NCI-H748 (cell line): ENCODE results near the gene ZNF862.
"Not testable (repeated sequence)": the region's sequence is repeated elsewhere in the genome, so short reads cannot be mapped to it uniquely, and the experiment has no call there.

ENCODE experiments used
- DNase-seq: peaks from one replicate; lab custom pipeline; 2025; ENCODE audit not compliant: unreplicated experiment; lab: John Stamatoyannopoulos, UW

ZNF862 gene

DNA sequence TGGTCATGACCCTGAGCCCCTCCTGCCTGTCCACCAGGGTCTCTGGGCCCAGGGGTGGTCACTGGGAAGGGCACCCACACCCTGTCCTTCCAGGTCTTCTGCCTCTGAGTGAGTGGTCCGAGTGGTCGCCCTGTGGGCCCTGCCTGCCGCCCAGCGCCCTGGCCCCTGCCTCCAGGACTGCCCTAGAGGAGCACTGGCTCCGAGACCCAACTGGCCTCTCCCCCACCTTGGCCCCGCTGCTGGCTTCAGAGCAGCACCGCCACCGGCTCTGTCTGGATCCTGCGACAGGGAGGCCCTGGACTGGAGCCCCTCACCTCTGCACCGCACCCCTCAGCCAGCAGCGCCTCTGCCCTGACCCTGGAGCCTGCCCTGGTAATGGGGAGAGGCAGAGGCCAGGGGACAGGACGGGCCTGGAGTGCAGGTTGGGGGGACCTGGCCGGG, 13.9 kb upstream of the ZNF862 start:
- no peak for DNase-seq

DNA sequence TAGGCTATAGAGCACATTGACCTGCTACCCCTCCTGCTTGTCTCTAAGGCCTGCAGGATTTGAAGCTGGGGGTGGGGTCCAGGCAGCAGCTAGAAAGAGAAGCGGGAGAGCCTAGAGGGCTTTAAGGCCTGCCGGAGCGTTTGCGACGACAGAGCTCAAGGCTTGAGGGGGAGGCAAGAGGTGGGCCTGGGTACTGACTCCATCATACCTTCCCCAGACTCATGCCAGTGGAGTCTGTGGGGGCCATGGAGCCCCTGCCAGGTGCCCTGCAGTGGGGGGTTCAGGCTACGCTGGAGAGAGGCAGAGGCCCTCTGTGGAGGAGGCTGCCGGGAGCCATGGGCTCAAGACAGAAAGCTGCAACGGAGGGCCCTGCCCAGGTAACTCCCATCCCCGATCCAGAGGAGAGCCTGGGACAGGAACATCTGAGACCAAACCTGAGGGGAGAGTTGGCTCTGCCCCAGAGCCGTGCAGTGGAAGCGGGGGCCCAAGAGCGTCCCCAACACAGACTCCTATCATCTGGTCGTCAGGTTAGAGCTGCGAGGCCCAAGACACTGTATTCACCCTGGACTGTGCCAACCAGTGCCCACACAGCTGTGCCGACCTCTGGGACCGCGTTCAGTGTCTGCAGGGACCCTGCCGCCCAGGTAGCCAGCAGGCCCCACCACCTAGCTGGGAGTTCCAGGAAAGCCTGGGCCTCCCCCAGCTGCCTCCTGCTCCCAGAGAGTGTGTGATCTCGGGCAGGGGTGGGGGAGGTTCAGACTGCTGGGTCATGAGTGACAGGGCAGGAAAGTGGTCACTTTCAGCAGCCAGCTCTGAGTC, 13.2 kb upstream of the ZNF862 start:
- DNase-seq, result no peak

DNA sequence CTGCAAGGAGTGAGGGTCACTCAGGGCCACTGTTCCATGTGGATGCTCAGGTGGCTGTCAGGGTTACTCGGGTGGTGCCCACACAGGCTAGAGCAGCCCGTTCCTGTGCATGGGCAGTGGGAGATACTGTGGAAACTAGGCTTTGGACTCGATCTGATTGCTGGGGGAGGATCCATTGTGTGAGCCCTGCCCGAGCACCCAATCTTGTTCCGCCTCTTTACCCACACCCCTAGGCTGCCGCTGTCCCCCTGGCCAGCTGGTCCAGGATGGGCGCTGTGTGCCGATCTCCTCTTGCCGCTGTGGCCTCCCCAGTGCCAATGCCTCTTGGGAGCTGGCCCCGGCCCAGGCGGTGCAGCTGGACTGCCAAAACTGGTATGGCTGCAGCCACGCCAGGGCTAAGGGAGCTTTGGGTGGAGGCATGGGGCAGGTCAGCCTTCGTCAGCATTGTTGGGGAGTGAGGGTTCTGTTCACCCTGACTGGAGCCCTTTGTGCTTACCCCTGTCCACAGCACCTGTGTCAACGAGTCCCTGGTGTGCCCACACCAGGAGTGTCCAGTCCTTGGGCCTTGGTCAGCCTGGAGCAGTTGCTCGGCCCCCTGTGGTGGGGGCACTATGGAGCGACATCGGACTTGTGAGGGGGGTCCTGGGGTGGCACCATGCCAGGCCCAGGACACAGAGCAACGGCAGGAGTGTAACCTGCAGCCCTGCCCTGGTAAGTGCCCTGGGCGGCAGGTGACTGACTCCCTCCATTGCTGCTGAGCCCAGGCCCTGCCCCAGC, 12.4 kb upstream of the ZNF862 start:
- no peak for DNase-seq

DNA sequence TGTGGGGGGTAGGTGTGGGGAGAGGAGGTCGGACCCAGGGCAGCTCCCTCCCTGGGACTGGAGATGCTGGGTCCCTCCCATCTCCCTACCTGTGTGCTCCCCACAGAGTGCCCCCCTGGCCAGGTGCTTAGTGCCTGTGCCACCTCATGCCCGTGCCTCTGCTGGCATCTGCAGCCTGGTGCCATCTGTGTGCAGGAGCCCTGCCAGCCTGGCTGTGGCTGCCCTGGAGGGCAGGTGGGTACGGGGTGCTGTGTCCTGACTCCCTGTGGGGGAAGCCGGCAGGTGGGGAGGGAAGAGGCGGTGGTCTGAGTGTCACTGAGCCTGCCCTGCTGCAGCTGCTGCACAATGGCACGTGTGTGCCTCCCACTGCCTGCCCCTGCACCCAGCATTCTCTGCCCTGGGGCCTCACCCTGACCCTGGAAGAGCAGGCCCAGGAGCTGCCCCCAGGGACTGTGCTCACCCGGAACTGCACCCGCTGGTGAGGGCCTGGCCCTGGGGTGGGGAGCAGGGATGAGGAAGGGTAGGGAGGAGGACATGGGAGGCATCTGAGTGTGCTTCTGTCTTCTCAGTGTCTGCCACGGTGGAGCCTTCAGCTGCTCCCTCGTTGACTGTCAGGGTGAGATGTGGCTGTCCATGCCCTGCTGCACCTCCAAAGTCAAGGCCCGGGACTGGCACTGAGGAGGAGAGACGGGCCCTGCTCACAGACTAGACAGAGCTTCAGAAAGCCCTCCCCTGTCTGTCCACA, 11.7 kb upstream of the ZNF862 start:
- DNase-seq, result no peak

DNA sequence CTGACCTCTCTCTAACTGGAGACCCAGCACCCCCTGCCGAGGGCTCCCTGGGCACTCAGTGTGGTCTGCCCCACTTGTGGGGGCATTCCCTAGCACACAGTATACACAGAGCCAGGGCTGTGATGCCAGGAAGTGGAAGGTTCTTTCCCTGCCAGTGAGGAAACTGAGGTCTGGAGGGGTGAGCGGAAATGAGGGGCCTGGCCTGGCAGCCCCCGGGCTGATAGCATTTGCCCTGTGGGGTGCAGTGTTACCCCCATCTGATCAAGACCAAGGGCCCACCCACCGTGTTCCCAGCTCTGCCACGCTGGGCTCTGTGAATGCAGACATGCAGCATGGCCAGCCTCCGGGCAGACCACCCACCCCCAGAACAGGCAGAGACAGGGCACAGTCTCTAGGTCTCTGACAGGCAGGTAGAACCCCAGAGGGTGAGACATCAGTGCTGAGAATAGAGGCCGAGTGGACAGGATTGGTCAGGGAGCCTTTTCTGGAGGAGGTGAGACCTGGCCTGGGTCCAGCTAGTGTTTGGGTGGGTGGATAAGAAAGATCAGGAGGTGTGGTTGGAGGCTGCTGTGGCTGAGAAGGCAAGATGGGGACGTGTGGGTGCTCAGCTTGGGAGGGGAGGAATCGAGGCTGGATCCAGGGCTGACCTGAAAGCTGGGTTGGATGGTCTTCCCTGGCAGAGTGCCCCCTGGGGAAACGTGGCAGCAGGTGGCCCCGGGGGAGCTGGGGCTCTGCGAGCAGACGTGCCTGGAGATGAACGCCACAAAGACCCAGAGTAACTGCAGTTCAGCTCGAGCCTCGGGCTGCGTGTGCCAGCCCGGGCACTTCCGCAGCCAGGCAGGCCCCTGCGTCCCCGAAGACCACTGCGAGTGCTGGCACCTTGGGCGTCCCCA, 10.8 kb upstream of the ZNF862 start:
- no peak for DNase-seq

DNA sequence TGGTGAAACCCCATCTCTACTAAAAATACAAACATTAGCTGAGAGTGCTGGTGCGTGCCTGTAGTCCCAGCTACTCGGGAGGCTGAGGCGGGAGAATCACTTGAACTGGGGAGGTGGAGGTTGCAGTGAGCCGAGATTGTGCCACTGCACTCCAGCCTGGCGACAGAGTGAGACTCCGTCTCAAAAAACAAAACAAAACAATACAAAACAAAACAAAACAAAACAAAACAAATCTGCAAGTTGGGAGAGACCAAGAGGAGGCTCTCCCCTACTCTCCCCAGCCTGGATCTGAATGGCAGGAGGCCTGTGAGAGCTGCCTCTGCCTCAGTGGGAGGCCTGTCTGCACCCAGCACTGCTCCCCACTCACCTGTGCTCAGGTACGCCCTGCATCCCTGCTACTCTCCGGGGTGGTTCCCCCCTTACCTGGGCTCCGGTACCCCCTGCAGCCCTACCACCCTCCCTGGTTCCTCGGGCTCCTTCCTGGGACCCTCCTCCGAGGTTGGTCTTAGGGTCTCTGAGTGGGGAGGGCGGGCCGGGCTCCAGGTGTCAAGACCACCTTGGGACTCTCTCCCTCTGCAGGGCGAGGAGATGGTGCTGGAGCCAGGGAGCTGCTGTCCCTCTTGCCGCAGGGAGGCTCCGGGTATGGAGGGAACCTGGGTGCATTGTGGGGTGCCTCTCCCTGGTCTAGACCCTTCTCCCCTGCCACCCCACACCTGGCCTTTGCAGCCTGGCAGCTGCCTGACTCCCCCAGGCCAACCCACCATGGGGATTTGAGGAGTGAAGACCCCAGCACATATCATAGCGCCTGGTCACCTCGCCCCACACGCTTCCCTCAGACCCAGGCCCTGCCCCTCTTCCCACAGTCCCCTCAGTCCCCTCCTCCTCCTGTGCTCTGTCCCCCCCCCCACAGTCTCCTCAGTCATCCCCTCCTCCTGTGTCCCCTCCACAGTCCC, 9.5 kb upstream of the ZNF862 start:
- no peak for DNase-seq

DNA sequence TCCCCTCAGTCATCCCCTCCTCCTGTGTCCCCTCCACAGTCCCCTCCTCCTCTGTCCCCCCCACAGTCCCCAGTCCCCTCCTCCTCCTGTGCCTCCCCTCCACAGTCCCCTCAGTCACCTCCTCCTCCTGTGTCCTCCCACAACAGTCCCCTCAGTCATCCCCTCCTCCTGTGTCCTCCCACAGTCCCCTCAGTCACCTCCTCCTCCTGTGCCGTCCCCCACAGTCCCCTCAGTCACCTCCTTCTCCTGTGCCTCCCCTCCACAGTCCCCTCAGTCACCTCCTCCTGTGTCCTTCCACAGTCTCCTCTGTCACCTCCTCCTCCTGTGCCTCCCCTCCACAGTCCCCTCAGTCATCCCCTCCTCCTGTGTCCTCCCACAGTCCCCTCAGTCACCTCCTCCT, 7.6 kb upstream of the ZNF862 start:
- not testable (repeated sequence) for DNase-seq

DNA sequence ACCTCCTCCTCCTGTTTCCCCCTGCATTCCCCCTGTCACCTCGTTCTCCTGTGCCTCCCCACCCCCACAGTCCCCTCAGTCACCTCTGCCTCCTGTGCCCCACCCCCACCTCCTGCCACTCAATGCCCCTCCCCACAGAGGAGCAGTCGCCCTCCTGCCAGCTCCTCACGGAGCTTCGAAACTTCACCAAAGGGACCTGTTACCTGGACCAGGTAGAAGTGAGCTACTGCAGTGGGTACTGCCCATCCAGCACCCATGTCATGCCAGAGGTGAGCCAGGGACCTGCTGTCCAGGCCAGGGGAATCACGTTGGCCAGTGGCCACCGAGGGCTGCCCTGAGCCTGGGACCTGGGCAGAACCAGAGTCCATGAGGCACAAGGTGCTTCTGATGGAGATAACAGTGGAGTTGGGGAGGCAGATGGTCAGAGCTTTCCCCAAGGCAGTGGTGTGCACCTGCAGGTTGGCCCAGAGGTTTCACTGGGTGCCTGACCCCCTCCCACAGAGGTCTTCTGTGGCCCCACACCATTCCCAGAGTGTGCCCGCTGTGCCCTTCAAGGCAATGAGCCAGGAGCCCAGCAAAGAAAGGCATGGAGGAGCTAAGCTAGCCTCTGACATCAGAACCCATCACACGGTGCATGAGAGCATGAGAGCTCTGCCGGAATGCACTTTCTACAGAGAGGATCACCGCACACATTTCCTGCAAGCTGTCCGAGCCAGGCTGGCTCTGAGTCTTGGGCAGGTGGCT, 7.0 kb upstream of the ZNF862 start:
- no peak for DNase-seq

DNA sequence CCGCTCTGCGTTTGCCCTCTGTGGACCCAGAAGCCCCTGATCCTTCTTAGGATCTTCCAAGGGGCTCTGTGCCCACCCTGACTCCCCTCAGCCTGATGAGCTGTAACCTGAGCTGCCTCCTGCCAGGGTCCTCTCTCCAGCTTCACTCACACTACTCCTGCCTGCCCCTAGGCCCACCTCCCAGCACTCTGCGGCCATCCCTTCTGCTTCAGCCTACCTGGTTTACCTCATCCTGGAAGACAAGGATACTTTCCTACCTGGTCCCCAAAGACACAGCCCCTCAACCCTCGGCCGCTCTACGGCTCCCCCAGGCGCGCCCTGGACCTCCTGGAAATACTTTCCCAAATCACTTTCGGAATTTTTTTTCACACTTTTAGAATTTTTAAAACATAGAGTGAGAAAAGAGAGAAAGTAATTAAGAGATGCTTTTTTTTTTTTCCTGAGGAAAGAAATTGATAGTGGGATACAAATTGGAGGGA, 6.4 kb upstream of the ZNF862 start:
- DNase-seq, result no peak

DNA sequence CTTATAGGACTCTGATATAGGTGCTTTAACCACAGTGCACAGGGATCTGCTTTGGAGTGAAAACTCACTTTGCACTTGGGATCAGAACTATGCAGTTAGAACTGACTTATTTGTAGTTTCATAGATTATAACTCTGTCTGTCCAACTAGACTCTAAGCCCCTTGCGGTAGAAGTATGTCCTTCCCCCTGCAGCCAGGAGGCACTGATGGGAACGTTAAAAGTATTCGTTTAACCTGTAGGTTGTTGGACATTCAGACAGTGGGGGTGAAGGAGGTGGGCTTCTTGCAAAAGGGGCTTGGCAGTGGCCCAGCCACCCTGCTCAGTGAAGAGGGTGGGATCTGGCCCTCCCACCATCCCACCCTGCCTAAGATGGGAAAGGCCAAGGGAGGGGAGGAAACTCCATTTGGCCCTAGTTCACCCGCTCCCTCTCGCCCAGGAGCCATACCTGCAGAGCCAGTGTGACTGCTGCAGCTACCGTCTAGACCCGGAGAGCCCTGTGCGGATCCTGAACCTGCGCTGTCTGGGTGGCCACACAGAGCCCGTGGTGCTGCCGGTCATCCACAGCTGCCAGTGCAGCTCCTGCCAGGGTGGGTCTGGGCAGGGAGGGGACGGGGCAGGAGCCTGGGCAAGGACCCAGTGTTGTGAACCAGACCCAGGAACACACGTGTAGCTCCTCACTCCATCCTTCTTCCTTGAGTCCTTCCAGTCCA, 5.7 kb upstream of the ZNF862 start:
- no peak for DNase-seq

DNA sequence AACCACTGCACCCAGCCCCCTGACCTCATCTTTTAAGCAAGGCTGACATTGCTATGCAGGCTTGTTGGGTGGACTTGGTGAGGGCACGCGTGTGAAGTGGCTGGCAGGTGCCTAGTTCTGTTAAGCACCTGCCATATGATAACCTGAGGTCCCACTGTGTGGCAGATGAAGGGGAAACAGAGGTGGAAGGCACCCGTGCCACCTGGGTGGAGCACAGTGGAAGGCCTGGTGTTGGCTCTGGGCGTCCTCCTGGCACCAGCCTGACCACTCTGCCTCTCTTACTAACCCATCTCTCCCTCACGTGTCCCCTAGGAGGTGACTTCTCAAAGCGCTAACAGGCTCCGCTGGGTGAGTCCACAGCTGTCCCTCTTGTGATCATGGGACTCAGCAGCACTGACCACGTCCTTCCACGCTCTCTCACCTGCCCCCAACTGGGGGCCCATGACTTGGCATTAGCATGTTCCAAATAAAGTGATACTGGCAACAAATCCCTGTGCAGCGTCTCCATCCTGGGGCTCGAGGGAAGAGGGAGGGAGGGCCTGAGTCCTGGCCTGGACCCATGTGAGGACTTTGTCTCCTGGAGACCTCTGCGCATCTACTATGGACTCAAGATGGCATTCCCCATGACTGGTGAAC, 4.6 kb upstream of the ZNF862 start:
- DNase-seq, result no peak

DNA sequence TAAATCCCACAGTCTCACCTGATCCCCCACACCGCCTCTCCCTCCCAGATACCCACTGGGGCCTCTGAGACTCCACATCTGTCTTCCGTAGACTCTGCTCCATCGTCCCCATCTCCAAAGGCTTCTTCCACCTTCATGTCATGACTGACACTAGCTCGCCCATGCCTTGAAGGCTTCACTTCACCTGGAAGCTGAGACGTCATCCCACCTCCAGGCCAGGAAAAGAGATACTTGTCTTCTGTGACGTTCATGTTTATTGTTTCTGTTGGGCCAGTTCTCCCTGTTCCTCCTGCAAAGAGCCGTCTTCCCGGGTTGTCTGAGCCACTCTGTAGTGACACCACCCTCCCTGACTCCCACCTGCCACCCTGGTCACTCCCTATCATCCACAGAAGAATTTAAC, 3.6 kb upstream of the ZNF862 start:
- DNase-seq, result no peak

DNA sequence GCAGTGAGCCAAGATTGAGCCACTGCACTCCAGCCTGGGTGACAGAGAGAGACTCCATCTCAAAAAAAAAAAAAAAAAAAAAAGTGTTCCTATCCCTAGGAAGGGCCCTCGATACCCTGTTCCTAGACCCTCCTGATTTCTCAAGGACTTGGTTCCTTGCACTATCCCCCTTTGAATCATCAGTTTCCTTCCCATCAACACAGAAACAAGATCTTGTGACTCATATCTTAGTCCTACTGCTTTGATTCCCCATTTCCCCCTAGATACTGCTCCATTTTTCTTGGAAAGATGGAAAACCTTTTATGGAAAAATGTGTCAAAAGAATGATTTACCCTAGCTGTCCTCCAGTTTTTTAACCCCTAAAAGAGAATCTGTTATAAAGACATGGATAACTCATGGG, 1.7 kb upstream of the ZNF862 start:
- DNase-seq, result no peak

DNA sequence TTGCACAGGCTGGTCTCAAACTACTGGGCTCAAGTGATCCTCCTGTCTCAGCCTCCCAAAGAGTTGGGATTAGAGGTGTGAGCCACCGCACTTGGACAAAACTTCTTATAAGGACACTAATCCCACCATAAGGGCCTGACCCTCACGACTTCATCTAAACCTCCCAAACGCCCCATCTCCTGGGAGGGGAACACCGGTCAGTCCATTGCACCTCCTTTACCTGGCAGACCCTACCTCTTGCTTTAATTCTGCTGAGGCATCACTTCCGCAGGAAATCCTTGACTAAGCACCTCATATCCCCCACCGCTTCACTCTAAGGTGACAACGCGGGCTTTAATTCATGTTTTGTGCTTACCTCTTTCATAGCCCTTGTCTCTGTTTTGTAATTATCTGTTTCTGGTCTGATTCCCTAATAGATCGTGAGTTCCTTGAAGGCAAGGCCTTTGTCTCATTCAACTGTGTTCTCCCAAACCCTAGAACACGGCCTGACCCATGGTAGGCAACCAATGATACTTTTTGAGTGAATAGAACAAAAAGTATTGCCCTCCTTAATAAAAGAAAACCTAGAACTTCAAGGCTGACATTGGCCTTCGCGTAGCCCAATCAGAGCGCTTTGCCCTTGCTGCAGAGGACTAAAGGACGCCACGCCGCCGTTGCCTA, 481 bp upstream of the ZNF862 start:
- no peak for DNase-seq

DNA sequence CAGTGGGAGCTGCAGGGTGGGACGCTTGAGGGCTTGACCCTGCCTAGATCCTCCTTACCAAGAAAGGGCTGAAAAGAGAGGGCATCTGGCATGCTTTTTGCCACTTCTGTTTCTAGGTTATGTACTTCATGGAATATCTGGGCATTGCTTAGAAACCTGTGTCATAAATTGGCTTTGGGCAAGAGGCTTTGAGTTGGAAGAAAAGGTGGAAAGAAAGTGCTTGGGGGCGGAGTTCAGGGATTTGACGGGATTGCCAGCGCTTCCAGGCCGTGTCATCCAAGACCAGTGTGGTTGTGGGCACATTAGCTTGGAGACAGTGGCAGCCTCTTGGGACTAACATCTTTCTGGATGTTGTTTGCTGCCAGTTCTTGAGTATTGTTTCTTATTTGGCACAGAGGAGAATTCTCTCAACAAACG, 825 bp downstream of the ZNF862 start:
- DNase-seq, result peak; percentile 47

DNA sequence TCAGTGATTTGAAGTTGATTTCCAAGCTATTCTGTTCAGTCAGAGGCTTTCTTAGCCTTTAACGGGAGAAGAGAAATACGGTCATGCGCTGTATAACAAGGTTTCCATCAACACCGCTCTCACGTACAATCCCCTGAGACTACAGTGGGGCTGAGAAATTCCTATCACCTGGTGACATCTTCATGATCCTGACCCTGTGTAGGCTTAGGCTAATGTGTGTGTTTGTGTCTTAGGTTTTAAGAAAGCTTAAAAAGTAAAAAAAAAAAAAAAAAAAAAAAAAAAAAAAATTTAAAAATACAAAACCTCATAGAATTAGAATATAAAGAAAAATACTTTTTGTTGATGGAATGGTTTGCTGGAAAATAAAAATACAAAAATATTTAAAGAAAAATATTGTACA, 1.8 kb downstream of the ZNF862 start:
- no peak for DNase-seq

DNA sequence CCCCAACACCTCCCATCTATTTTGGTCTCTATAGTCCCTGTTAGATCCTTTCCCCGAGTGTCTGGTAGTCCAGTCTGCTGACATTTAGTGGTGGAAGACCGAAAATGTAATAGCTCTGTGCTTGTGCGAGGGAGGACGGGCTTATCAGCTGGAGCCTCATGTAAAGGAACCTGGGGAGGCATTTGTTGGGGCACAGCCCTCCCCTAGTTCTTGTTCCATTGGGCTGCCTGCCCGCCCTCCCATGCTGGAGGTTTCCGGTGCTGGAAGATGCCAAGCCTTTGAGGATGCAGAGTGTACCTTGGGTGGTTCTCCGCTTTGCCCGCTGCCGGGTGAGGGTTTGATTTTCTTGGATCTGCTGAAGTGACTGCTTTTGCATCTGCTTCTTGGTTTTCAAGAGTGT, 5.4 kb downstream of the ZNF862 start:
- no peak for DNase-seq
